IPS DF 6.9 (cell line): ENCODE measurements around the gene GPR137.

Source experiments
- DNase-seq: peaks from one replicate; pipeline ENCODE4 v3.0.0-alpha.2; 2013; ENCODE audit warnings: low read depth, low spot score
- H3K27ac ChIP-seq: one replicate; pipeline ENCODE4 v1.5.1; 2013; ENCODE audit warnings: low read length, control low read depth
- H3K27me3 ChIP-seq: 2 replicates; pipeline ENCODE4 v1.6.1; 2013; ENCODE audit warnings: mild to moderate bottlenecking, low read length; ENCODE audit not compliant: control insufficient read depth, insufficient read depth
- H3K36me3 ChIP-seq: 2 replicates; pipeline ENCODE4 v1.6.1; 2013; ENCODE audit warnings: low read length; ENCODE audit not compliant: control insufficient read depth, insufficient read depth
- H3K4me1 ChIP-seq: 2 replicates; pipeline ENCODE4 v1.6.1; 2013; ENCODE audit warnings: low read length; ENCODE audit not compliant: control insufficient read depth, insufficient read depth
- H3K4me3 ChIP-seq: 2 replicates; pipeline ENCODE4 v1.5.1; 2013; ENCODE audit warnings: mild to moderate bottlenecking, low read length
- H3K9me3 ChIP-seq: 2 replicates; pipeline ENCODE4 v1.6.1; 2013; ENCODE audit warnings: low read length, inconsistent platforms; ENCODE audit not compliant: control insufficient read depth, insufficient read depth
- WGBS: extraction: QIAGEN DNeasy Blood & Tissue Kit; methylation state at CpG from one replicate; pipeline ENCODE4 v1.1.7; 2013; ENCODE audit warnings: mixed read lengths, missing lambda C conversion rate; ENCODE audit not compliant: insufficient read length, insufficient coverage; 5-methylcytosine and 5-hydroxymethylcytosine counted together

The GPR137 gene

DNA sequence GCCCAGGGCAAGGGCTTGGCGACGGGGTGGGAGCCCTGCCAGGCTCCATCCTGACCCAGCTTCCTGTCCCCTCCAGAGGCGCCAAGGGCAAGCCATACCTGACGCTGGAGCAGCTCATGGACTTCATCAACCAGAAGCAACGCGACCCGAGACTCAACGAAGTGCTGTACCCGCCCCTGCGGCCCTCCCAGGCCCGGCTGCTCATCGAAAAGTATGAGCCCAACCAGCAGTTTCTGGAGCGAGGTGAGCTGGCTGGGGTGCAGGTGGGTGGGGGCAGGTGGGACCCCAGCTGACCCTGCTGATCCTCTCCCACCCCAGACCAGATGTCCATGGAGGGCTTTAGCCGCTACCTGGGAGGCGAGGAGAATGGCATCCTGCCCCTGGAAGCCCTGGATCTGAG is 29.3 kb upstream of the GPR137 start:
- Histone ChIP-seq H3K27ac (no peak overlapping the region), H3K36me3 (peaks cover 49% of the 10 kb centered on the region), H3K27me3 (no peaks in the 10 kb centered on the region), H3K9me3 (no peaks in the 10 kb centered on the region), H3K4me1 (0 out of 2 replicates have a peak, but pooled peaks cover 4% of the 10 kb centered on the region), H3K4me3 (no peak overlapping the region)
- no CpG with 5 or more reads among the region's 15 CpGs for WGBS
- no peak for DNase-seq

DNA sequence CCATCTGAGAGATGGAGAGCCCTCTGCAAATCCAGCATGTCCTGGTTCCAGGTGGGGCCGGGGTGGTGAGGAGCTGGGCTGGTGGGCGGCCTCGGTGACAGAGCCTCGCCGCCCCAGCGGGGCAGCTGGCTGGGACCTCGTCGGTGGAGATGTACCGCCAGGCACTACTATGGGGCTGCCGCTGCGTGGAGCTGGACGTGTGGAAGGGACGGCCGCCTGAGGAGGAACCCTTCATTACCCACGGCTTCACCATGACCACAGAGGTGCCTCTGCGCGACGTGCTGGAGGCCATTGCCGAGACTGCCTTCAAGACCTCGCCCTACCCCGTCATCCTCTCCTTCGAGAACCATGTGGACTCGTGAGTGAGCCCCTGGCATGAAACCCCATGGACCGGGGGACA is 27.3 kb upstream of the GPR137 start:
- H3K36me3 ChIP-seq, result peaks cover 60% of the 10 kb centered on the region

DNA sequence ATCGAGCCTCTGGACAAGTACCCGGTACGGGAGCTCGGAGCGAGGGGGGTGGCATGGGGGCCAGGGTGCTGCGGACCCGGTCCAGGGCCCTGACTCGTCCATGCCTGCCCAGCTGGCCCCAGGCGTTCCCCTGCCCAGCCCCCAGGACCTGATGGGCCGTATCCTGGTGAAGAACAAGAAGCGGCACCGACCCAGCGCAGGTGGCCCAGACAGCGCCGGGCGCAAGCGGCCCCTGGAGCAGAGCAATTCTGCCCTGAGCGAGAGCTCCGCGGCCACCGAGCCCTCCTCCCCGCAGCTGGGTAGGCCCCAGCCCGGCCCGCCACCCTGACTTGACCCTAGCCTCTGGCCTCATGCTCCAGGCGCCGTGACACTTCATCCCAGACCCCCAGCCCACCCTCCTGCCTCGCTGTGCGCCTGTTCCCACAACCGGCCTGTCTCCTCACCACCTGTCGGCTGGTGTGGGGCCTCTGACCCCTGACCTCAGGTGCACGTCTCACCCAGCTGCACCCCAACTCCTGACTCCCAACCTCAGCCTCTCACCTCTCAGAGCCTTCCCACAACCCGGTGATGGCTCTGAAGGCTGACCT is 26.6 kb upstream of the GPR137 start:
- Histone ChIP-seq H3K27ac (no peak overlapping the region), H3K4me1 (0 out of 2 replicates have a peak, but pooled peaks cover 1% of the 10 kb centered on the region), H3K4me3 (no peak overlapping the region), H3K36me3 (peaks cover 63% of the 10 kb centered on the region), H3K9me3 (no peaks in the 10 kb centered on the region), H3K27me3 (no peaks in the 10 kb centered on the region)
- no CpG with 5 or more reads among the region's 32 CpGs for WGBS
- DNase-seq, result no peak

More for the DNA sequence above, 27.3 kb upstream of the GPR137 start:
- H3K4me1 ChIP-seq, result no peaks in the 10 kb centered on the region
- H3K27me3 ChIP-seq, result no peaks in the 10 kb centered on the region
- H3K4me3 ChIP-seq, result no peak overlapping the region
- no CpG with 5 or more reads among the region's 24 CpGs for WGBS
- H3K9me3 ChIP-seq, result no peaks in the 10 kb centered on the region
- no peak overlapping the region for H3K27ac ChIP-seq
- no peak for DNase-seq

DNA sequence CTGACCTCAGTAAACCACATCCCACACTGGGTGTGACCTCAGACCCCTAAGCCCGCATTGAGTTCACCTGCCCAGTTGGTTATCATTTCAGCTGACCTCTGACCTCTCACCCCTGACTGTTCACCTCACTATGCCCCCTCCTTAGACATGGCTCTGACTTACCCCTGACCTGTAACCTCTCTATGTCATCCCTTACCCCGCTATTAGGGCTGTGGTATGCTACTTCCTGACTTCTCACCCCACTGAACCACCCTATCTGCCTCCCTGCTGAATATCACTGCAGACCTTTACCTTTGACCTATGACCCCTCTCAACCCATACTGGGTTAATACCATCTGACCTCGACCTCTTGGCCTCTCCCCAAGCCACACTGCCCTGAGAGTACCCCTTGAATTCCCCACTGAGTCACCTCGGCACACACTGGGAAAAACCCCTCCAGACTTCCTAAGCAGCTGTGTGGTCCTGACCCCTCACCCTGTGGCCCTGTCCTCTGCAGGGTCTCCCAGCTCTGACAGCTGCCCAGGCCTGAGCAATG is 26.0 kb upstream of the GPR137 start:
- no peaks in the 10 kb centered on the region for H3K9me3 ChIP-seq
- WGBS, result no CpG with 5 or more reads among the region's 4 CpGs
- H3K27ac ChIP-seq, result no peak overlapping the region
- 0 out of 2 replicates have a peak, but pooled peaks cover 1% of the 10 kb centered on the region for H3K4me1 ChIP-seq
- no peak for DNase-seq
- H3K4me3 ChIP-seq, result no peak overlapping the region
- H3K27me3 ChIP-seq, result no peaks in the 10 kb centered on the region
- H3K36me3 ChIP-seq, result peaks cover 62% of the 10 kb centered on the region

DNA sequence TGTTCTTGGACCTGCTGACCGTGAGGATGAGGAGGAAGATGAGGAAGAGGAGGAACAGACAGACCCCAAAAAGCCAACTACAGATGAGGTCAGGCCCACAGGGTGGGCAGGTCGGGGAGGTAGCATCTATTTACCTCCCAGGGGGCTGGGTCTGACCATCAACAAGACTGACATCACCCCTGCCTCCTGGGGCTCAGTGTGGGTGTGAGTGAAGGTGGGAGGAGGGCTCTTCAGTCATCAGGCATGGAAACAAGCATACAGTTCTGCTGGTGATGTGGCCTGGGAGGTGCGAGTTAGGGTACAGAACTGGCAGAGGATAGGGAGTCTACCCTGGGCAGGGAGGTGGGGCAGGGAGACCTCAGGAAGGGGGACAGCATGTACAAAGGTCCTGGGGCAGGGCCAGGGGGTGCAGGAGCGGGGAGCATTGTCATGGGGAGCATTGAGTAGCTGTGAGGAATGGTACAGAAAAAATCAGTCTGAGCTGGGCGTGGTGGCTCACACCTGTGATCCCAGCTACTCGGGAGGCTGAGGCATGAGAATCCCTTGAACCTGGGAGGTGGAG is 25.4 kb upstream of the GPR137 start:
- no CpG with 5 or more reads among the region's 6 CpGs for WGBS
- DNase-seq, result no peak
- Histone ChIP-seq H3K36me3 (peaks cover 58% of the 10 kb centered on the region), H3K4me1 (0 out of 2 replicates have a peak, but pooled peaks cover 1% of the 10 kb centered on the region), H3K9me3 (no peaks in the 10 kb centered on the region), H3K27me3 (no peaks in the 10 kb centered on the region), H3K27ac (no peak overlapping the region), H3K4me3 (no peak overlapping the region)

DNA sequence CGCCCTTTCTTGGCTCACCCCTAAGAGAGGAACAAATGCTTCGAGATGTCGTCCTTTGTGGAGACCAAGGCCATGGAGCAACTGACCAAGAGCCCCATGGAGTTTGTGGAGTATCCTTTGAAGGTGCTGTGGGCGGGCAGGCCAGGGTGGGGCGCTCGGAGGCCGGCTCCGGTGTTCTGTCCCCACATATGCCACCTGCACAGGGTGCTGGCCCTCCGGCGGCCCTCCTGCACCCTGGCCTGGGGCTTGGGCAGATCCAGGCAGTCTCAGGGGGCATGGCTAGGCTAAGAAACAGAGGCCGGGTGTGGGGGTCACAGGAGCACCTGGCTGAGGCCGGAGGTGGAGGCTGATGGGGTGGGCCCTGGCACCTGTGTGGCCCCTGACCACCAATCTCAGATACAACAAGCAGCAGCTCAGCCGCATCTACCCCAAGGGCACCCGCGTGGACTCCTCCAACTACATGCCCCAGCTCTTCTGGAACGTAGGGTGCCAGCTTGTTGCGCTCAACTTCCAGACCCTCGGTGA is 24.0 kb upstream of the GPR137 start:
- Histone ChIP-seq H3K36me3 (peaks cover 59% of the 10 kb centered on the region), H3K4me3 (no peak overlapping the region), H3K27me3 (no peaks in the 10 kb centered on the region), H3K9me3 (no peaks in the 10 kb centered on the region), H3K27ac (no peak overlapping the region), H3K4me1 (0 out of 2 replicates have a peak, but pooled peaks cover 1% of the 10 kb centered on the region)
- DNase-seq, result no peak
- WGBS, result no CpG with 5 or more reads among the region's 18 CpGs

DNA sequence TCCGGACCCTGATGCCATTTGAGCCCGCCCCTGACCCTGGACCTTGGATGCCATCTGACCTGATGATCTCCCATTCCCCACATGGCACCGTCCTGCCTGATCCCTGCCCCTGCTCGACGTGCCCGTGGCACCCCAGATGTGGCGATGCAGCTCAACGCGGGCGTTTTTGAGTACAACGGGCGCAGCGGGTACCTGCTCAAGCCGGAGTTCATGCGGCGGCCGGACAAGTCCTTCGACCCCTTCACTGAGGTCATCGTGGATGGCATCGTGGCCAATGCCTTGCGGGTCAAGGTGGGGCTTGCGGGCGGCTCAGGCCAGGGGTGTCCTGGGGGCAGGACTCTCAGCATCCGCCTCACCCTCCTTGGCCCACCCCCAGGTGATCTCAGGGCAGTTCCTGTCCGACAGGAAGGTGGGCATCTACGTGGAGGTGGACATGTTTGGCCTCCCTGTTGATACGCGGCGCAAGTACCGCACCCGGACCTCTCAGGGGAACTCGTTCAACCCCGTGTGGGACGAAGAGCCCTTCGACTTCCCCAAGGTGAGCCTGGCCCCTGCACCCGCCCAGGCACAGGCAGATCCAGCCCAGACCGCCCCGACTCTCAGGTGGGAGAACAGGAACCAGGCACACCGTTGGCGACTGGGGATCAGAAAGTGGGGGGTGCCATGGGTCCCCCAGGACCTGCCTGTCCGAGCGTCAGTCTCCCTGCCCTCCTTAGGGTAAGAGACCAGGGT is 23.2 kb upstream of the GPR137 start:
- Histone ChIP-seq H3K36me3 (peaks cover 61% of the 10 kb centered on the region), H3K27ac (no peak overlapping the region), H3K9me3 (no peaks in the 10 kb centered on the region), H3K4me1 (0 out of 2 replicates have a peak, but pooled peaks cover 1% of the 10 kb centered on the region), H3K4me3 (no peak overlapping the region), H3K27me3 (no peaks in the 10 kb centered on the region)
- no CpG with 5 or more reads among the region's 42 CpGs for WGBS
- no peak for DNase-seq

DNA sequence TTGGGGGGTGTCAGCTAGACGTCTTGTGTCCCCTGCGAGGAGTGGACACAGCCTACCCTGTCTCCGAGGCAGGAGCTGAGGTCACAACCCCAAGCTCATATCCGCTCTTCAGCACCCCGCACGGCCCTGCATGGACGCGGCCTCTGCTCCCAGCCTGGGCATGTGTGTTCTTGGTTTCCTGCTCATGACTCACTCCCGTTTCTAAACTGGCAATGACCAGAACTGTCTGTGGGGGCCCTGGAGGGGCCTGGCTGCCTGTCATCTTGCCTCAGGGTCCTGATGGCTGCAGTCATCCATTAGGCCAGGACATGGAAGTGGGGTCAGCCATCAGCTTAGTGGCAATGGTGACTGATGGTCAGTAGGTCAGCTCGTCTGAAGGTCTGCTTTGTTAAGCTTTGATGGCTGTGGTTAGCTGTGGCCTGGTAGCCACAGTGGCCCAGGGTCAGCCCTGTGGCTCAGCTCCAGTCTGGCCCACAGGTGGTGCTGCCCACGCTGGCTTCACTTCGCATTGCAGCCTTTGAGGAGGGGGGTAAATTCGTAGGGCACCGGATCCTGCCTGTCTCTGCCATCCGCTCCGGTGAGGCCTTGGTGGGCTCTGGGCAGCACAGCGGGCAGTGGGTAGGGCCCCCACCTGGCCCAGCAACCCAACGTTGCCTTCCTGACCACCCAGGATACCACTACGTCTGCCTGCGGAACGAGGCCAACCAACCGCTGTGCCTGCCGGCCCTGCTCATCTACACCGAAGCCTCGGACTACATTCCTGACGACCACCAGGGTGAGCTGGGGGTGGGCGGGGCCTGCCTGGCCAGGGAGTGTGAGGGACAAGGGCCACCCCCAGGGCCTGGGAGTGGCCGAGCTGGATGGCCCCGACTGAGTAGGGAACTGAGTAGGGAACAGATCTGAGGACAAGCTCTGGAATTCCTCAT is 22.4 kb upstream of the GPR137 start:
- WGBS, result no CpG with 5 or more reads among the region's 29 CpGs
- Histone ChIP-seq H3K36me3 (peaks cover 60% of the 10 kb centered on the region), H3K27ac (no peak overlapping the region)

DNA sequence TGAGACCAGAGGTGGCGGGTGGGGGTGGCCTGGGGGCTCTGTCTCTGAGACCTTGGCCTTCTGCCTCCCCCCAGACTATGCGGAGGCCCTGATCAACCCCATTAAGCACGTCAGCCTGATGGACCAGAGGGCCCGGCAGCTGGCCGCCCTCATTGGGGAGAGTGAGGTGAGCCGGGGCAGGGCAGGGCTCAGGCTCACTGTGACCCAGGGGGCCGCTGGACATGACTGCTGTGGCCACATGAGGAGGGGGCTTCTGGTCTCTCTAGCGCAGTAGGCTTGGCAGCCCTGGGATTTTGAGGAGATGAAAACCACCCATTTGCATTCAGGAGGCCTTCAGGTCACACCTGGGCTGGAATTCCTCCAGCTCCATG is 21.7 kb upstream of the GPR137 start:
- DNase-seq, result no peak
- Histone ChIP-seq H3K4me1 (0 out of 2 replicates have a peak, but pooled peaks cover 1% of the 10 kb centered on the region), H3K4me3 (no peak overlapping the region), H3K36me3 (peaks cover 54% of the 10 kb centered on the region), H3K27me3 (no peaks in the 10 kb centered on the region), H3K27ac (no peak overlapping the region), H3K9me3 (no peaks in the 10 kb centered on the region)
- no CpG with 5 or more reads among the region's 8 CpGs for WGBS

More for the DNA sequence above, 22.4 kb upstream of the GPR137 start:
- H3K27me3 ChIP-seq, result no peaks in the 10 kb centered on the region
- H3K4me3 ChIP-seq, result no peak overlapping the region
- H3K9me3 ChIP-seq, result no peaks in the 10 kb centered on the region
- no peak for DNase-seq
- 0 out of 2 replicates have a peak, but pooled peaks cover 1% of the 10 kb centered on the region for H3K4me1 ChIP-seq
